Osteocyte (in vitro differentiated cells): ENCODE measurements around the gene SCAF1. TPM values are rescaled to one million over a fixed set of nuclear protein-coding genes. Genes with fewer than 3 reads are reported as not detected.
A peak's percentile ranks its signal among the peaks of the same experiment; 100 is the strongest.

ENCODE experiments used
- DNase-seq: peaks from one replicate; pipeline ENCODE4 v3.0.0; 2021; ENCODE audit warnings: mixed read lengths; ENCODE audit not compliant: unreplicated experiment; ENCODE audit errors: extremely low spot score
- H3K27ac Mint-ChIP-seq: one replicate; pipeline ENCODE4 v1.8.0; 2021; ENCODE audit warnings: mild to moderate bottlenecking, mixed read lengths; ENCODE audit not compliant: unreplicated experiment
- H3K27me3 Mint-ChIP-seq: one replicate; pipeline ENCODE4 v1.8.0; 2021; ENCODE audit warnings: mixed read lengths; ENCODE audit not compliant: unreplicated experiment
- H3K36me3 Mint-ChIP-seq: one replicate; pipeline ENCODE4 v1.8.0; 2021; ENCODE audit warnings: mixed read lengths; ENCODE audit not compliant: unreplicated experiment
- H3K4me1 Mint-ChIP-seq: one replicate; pipeline ENCODE4 v1.8.0; 2021; ENCODE audit warnings: mixed read lengths; ENCODE audit not compliant: unreplicated experiment
- H3K4me3 Mint-ChIP-seq: one replicate; pipeline ENCODE4 v1.8.0; 2021; ENCODE audit warnings: mild to moderate bottlenecking, moderate library complexity, mixed read lengths; ENCODE audit not compliant: unreplicated experiment
- H3K9me3 Mint-ChIP-seq: one replicate; pipeline ENCODE4 v1.8.0; 2021; ENCODE audit warnings: mixed read lengths; ENCODE audit not compliant: unreplicated experiment
- long read RNA-seq: library from polyadenylated mRNA; unstranded; transcript quantifications from one replicate; pipeline ENCODE4 v2.0.0, GENCODE V29; 2021
- total RNA-seq: library from RNA; stranded (reverse); gene quantifications from 2 replicates; pipeline ENCODE4 v1.2.1, GENCODE V29; 2021
- TF ChIP-seq, protein P1 (sequence below): fragments of 200-600 bp; sonication (generic); IDR thresholded peaks from 2 replicates; pipeline ENCODE4 v1.5.0; 2021; ENCODE audit warnings: antibody characterized with exemption, mild to moderate bottlenecking, moderate library complexity

The SCAF1 gene, protein sequence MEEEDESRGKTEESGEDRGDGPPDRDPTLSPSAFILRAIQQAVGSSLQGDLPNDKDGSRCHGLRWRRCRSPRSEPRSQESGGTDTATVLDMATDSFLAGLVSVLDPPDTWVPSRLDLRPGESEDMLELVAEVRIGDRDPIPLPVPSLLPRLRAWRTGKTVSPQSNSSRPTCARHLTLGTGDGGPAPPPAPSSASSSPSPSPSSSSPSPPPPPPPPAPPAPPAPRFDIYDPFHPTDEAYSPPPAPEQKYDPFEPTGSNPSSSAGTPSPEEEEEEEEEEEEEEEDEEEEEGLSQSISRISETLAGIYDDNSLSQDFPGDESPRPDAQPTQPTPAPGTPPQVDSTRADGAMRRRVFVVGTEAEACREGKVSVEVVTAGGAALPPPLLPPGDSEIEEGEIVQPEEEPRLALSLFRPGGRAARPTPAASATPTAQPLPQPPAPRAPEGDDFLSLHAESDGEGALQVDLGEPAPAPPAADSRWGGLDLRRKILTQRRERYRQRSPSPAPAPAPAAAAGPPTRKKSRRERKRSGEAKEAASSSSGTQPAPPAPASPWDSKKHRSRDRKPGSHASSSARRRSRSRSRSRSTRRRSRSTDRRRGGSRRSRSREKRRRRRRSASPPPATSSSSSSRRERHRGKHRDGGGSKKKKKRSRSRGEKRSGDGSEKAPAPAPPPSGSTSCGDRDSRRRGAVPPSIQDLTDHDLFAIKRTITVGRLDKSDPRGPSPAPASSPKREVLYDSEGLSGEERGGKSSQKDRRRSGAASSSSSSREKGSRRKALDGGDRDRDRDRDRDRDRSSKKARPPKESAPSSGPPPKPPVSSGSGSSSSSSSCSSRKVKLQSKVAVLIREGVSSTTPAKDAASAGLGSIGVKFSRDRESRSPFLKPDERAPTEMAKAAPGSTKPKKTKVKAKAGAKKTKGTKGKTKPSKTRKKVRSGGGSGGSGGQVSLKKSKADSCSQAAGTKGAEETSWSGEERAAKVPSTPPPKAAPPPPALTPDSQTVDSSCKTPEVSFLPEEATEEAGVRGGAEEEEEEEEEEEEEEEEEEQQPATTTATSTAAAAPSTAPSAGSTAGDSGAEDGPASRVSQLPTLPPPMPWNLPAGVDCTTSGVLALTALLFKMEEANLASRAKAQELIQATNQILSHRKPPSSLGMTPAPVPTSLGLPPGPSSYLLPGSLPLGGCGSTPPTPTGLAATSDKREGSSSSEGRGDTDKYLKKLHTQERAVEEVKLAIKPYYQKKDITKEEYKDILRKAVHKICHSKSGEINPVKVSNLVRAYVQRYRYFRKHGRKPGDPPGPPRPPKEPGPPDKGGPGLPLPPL
- 74.9 and 81.9 TPM in 2 replicates for total RNA-seq
- long read RNA-seq, partial matches to known transcripts = 1 of 1 reads
- long read RNA-seq, other reads (novel, unspliced or antisense) = 0 of 1 reads

DNA sequence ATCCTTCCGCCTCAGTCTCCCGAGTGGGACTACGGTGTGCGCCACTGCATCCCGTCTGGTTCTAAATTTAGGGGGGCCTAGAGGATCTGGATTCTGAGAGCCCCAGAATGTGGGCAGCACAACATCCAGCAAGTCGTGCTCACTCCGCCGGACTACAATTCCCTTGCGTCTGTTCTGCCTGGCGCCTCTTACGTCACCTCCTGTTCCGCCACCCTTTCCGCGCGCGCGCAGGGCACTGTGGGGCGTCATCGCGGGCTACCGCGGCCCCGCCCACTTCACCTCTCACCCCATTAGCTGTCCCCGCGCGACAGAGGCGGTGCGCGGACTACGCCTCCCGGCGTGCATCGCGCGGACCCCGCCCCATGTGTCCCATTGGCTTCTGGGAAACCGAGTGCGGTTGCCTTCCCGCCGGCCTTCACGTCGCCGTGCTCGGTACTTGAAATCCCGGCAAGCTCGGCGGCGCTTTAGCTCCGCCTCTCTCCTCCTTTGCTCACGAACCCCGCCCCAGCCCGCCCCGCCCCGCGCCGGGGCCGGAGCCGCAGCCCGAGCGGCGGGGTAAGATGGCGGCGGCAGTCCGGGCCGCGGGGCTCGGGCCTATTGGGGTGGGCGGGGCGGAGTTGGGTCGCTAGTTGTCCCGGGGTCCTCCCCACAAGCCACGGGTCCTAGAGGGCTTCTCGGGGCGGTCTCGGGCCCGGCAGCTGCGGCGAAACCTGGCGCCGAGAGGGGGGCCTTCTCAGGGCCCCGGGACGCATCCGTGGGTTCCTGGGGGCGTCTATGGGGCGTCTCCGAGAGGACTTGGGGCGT is at the start of gene SCAF1:
TSS of gene SCAF1 (plus strand) at position 522 of the 804 bp plus-strand sequence. CDS start 2,818 bp downstream, outside the sequence.
- Mint-ChIP-seq H3K4me1 (peaks cover 57% of the 10 kb centered on the region), H3K27me3 (no peaks in the 10 kb centered on the region), H3K27ac (peak within 1 kb of the TSS; percentile 100), H3K9me3 (no peaks in the 10 kb centered on the region), H3K4me3 (peak within 1 kb of the TSS; percentile 95), H3K36me3 (peaks cover 9% of the 10 kb centered on the region)
- peak; percentile 100 for DNase-seq
- TF ChIP-seq, protein P1, sequence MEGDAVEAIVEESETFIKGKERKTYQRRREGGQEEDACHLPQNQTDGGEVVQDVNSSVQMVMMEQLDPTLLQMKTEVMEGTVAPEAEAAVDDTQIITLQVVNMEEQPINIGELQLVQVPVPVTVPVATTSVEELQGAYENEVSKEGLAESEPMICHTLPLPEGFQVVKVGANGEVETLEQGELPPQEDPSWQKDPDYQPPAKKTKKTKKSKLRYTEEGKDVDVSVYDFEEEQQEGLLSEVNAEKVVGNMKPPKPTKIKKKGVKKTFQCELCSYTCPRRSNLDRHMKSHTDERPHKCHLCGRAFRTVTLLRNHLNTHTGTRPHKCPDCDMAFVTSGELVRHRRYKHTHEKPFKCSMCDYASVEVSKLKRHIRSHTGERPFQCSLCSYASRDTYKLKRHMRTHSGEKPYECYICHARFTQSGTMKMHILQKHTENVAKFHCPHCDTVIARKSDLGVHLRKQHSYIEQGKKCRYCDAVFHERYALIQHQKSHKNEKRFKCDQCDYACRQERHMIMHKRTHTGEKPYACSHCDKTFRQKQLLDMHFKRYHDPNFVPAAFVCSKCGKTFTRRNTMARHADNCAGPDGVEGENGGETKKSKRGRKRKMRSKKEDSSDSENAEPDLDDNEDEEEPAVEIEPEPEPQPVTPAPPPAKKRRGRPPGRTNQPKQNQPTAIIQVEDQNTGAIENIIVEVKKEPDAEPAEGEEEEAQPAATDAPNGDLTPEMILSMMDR = no peak

DNA sequence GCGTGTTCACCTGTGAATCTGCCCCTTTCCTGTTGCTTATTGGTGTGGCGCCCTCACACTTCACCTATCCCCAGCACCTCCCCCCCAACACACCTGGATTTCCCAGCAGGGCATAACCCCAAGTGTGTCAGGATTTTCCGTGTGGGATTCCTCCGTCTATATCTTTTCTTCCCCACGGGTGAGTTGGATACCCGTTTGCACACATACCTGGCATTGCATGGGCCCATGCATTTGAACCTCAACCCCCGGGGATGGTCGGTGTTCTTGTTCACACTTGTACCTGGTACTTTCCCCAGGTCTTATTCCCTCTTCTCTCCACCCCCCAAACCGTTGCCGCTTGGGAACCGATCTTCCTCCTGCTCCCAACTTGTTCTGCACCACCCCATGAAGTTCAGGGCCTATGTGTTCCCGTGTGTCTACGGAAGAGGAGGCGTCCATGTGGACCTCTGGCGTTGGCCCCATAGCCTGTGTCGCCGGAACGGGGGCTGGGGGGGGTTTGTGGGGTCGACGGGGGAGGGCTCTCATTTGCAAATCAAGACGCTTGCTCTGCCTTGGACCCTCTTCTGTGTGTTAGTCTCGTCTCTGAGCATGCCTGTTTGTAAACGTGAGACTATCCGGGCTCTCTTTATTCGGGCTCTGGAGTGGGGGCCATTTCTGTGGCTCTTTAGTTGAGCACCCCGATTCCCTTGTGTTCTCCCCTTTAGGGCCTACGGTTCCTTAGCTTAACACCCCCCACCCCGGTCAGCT is 49.4 kb upstream of the SCAF1 start:
- Mint-ChIP-seq H3K27me3 (no peaks in the 10 kb centered on the region), H3K4me1 (peaks cover 19% of the 10 kb centered on the region), H3K27ac (peak overlapping the region; percentile 84), H3K4me3 (peak overlapping the region; percentile 80), H3K9me3 (no peaks in the 10 kb centered on the region), H3K36me3 (peaks cover 4% of the 10 kb centered on the region)
- DNase-seq = no peak
- TF ChIP-seq, protein P1 = no peak

DNA sequence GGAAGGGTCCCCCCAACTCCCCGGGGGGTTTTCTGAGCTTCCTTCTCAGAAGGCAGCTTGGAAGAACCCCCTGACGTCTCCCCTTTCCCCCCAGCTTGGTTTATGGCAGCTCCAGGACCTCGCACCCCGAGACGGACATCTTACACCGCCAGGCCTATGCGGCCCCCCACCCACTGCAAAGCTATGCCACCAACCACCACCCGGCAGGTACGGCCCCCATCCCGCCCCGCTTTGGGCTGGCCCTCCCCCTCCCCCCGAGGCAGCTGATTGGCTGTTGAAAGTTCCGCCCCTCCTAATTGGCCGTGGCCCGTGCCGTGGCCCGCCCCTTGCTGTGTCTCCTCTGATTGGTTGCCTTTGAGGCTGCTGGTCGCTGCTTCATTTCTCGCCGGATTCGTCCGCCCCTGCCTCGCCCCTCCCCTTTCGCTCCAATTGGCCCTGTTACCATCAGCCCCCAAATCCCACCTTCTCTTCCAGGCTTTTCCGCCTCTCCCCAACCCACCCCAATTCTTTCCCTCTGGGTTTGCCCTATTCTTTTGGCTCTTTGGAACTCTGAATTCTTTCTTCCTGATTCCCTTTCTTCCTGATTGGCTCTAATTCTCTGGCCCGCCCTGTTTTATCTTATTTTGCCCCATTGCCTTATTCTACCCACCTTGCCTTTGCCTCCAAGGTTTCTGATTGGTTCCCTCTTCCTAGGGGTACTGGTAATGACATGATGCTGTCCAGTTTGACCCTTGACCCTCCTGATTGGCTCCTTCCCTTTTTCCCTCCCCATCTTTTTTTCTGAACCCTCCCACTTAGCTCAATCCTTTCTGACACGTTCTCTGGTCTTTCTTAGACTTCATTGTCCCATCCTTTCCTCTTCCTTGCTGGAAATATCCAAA is 48.5 kb upstream of the SCAF1 start:
- H3K4me3 Mint-ChIP-seq = peak overlapping the region; percentile 80
- peaks cover 6% of the 10 kb centered on the region for H3K36me3 Mint-ChIP-seq
- no peaks in the 10 kb centered on the region for H3K27me3 Mint-ChIP-seq
- H3K27ac Mint-ChIP-seq = peak overlapping the region; percentile 84
- TF ChIP-seq, protein P1 = no peak
- peaks cover 19% of the 10 kb centered on the region for H3K4me1 Mint-ChIP-seq
- peak; percentile 96 for DNase-seq
- no peaks in the 10 kb centered on the region for H3K9me3 Mint-ChIP-seq
